Measurements from ENCODE around the gene RALGAPA2.

Gene RALGAPA2

GRCh38 chr20:20530428-20531151 is 181.9 kb downstream of the RALGAPA2 start:
- DNase-seq: no peak

- DNase-seq: no peak
Measured at GRCh38 chr20:20529597-20529996, 182.8 kb downstream of the RALGAPA2 start.

GRCh38 chr20:20528861-20529260 is 183.6 kb downstream of the RALGAPA2 start:
- no peak for DNase-seq

- no peak for DNase-seq
Measured at GRCh38 chr20:20527661-20528060, 184.8 kb downstream of the RALGAPA2 start.

GRCh38 chr20:20525756-20526155 is 186.7 kb downstream of the RALGAPA2 start:
- no peak for DNase-seq

- DNase-seq: no peak
Measured at GRCh38 chr20:20525214-20525613, 187.2 kb downstream of the RALGAPA2 start.

GRCh38 chr20:20524756-20525155 is 187.7 kb downstream of the RALGAPA2 start:
- no peak for DNase-seq

- no peak for DNase-seq
Measured at GRCh38 chr20:20521736-20522135, 190.7 kb downstream of the RALGAPA2 start.

GRCh38 chr20:20520776-20521175 is 191.7 kb downstream of the RALGAPA2 start:
- DNase-seq: no peak

- no peak for DNase-seq
Measured at GRCh38 chr20:20519269-20519668, 193.2 kb downstream of the RALGAPA2 start.

- no peak for DNase-seq
Measured at GRCh38 chr20:20518263-20518662, 194.2 kb downstream of the RALGAPA2 start.

- DNase-seq: no peak
Measured at GRCh38 chr20:20517296-20517695, 195.1 kb downstream of the RALGAPA2 start.

- no peak for DNase-seq
Measured at GRCh38 chr20:20513720-20514119, 198.7 kb downstream of the RALGAPA2 start.

- DNase-seq: no peak
Measured at GRCh38 chr20:20505554-20505953, 206.9 kb downstream of the RALGAPA2 start.

GRCh38 chr20:20503777-20504530 is 208.5 kb downstream of the RALGAPA2 start:
- DNase-seq: no peak

- no peak for DNase-seq
Measured at GRCh38 chr20:20501128-20501527, 211.3 kb downstream of the RALGAPA2 start.

GRCh38 chr20:20500312-20500711 is 212.1 kb downstream of the RALGAPA2 start:
- no peak for DNase-seq

- no peak for DNase-seq
Measured at GRCh38 chr20:20499439-20499838, 213.0 kb downstream of the RALGAPA2 start.

- no peak for DNase-seq
Measured at GRCh38 chr20:20498076-20498861, 214.2 kb downstream of the RALGAPA2 start.

- no peak for DNase-seq
Measured at GRCh38 chr20:20497242-20497978, 215.0 kb downstream of the RALGAPA2 start.

GRCh38 chr20:20495729-20496503 is 216.5 kb downstream of the RALGAPA2 start:
- no peak for DNase-seq

GRCh38 chr20:20493701-20494100 is 218.7 kb downstream of the RALGAPA2 start:
- DNase-seq: no peak
